ENCODE data around the gene TAGLN2. TPM values are rescaled to one million over a fixed set of nuclear protein-coding genes. Genes with fewer than 3 reads are reported as not detected.

Gene TAGLN2
- total RNA-seq, 3 donors from 2014 or later, result 338 to 362 (median 353) TPM

DNA sequence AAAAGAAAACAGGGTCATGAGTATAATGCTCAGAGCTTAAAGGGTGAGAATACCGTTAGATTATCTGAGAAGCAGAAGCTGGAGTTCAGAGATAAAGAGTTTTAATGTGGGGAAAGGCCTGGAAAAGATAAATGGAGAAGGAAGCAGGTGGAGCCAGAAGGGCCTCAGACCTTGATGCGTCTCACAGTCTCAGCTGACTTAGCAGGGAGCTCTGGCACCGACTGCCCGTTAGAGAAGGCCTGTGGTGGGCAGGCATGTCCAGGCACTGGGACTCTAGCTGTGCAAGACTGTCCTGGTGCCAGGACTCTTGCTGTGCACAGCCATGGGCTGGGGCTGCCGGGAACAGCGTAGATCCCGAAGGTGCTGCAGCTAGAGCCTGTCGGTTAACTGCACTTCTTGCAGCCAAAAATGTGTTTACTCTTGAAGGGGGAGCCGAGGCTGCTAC lies 32.5 kb upstream of the TAGLN2 start:
- no peaks in the 10 kb centered on the region for H3K9me3 Mint-ChIP-seq
- H3K4me1 Mint-ChIP-seq (ENCODE audit: low read depth), result no peaks in the 10 kb centered on the region
- DNase-seq, result no peak
- no peak overlapping the region for H3K4me3 Mint-ChIP-seq
- ATAC-seq, result no peak
- no peaks in the 10 kb centered on the region for H3K36me3 Mint-ChIP-seq (ENCODE audit: insufficient read depth)
- peaks cover 22% of the 10 kb centered on the region for H3K27me3 Mint-ChIP-seq (ENCODE audit: low read depth)

DNA sequence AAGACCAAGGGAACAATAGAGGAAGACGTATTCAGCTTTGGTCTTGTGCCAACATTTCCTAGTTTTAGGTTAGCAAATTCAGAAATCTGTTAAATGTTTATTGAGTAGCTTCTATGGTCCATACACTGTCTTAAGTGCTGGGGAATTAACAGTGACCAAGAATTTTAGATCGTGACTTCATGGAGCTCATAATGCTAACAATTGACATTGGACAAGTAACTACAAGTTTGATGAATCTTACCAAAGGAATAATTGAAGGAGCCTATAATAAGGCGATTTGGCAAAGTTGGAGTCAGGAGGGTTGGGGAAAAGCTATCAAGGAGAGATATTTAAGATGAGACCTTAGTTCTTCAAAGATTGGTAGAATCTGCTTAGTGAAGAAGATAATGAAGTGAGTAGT lies 30.1 kb upstream of the TAGLN2 start:
- Mint-ChIP-seq H3K4me1 (ENCODE audit: low read depth) (no peaks in the 10 kb centered on the region), H3K4me3 (no peak overlapping the region), H3K36me3 (ENCODE audit: insufficient read depth) (no peaks in the 10 kb centered on the region), H3K27me3 (ENCODE audit: low read depth) (peaks cover 27% of the 10 kb centered on the region), H3K9me3 (no peaks in the 10 kb centered on the region)
- ATAC-seq (no peak), DNase-seq (no peak)

DNA sequence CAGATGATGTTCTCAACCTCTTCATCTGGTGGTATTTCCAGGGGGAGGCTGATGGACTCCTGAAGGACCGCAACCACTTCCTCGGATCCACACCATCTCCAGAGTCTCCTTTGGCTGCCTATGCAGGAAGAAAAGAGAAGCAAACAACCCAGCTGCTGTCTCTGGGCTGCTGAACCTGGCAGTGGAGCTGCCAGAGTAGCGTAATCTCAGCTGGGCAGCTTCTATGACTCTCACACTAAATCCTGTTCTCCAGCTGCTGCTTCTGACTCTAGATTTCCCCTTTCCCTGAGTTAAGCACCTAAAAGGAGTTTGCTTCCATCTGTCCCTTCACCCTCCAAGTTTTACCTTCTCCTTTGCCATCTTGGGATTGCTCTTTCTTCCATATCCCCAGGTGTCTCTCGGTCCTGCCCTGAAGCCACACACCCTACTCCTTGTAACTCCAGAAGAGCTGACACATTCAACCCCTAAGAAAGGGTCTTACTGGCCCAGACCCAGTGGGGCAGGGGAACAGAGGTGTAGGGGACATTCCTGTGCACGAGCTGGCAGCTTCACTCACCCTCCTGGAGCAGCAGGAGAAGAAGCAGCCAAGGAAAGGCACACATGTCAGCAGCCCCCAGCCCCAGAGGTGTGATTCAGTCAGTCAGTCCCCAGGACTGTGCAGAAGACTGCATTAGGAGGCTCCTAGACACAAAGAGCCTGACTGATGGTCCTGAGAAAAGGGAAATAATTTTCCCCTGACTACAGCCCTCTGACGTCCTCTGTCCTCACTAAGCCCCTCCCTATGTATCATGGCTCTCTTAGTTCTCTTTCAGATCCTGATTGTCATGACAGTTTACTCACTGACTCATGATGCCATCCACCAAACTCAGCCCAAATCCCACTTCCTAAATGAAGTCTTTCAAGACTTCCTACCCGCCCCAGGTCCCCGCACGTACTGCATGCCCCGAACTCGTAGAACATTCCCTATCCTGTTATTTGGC lies 28.5 kb upstream of the TAGLN2 start, which contains the start of gene SLAMF9:
Gene SLAMF9 (minus strand): TSS at position 702 of the 980 bp plus-strand sequence. CDS start 100 bp downstream, at position 602.
- no peaks in the 10 kb centered on the region for H3K9me3 Mint-ChIP-seq
- no peak within 1 kb of the TSS for H3K4me3 Mint-ChIP-seq
- H3K27me3 Mint-ChIP-seq (ENCODE audit: low read depth), result peaks cover 20% of the 10 kb centered on the region
- no peaks in the 10 kb centered on the region for H3K36me3 Mint-ChIP-seq (ENCODE audit: insufficient read depth)
- no peaks in the 10 kb centered on the region for H3K4me1 Mint-ChIP-seq (ENCODE audit: low read depth)
- no peak for DNase-seq
- ATAC-seq, result no peak

DNA sequence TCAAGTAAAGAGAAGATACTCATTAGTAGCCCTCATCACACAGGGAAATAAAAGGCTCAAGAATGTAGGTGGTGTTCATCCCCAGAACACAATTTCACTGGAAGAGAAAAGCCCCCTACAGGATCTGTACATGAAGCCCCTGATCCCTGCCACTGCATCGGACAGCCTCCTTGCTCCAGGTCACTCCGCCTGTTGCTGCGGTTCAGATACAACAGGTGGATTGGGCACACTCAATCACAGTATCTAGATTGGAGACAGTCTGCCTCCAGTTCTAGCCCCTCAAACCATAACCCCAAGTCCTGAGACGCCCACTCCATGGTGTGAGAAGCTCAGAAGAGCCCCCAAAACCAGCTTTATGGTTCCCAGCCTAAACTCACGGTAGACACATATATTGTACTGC lies 27.6 kb upstream of the TAGLN2 start:
- Mint-ChIP-seq H3K9me3 (no peaks in the 10 kb centered on the region), H3K4me3 (no peak overlapping the region), H3K4me1 (ENCODE audit: low read depth) (no peaks in the 10 kb centered on the region), H3K27me3 (ENCODE audit: low read depth) (peaks cover 20% of the 10 kb centered on the region), H3K36me3 (ENCODE audit: insufficient read depth) (no peaks in the 10 kb centered on the region)
- no peak for ATAC-seq
- DNase-seq, result no peak

- H3K4me1 Mint-ChIP-seq (ENCODE audit: low read depth), result no peaks in the 10 kb centered on the region
- H3K9me3 Mint-ChIP-seq, result no peaks in the 10 kb centered on the region
- ATAC-seq, result no peak
- H3K36me3 Mint-ChIP-seq (ENCODE audit: insufficient read depth), result no peaks in the 10 kb centered on the region
- DNase-seq, result no peak
- no peak overlapping the region for H3K4me3 Mint-ChIP-seq
- peaks cover 19% of the 10 kb centered on the region for H3K27me3 Mint-ChIP-seq (ENCODE audit: low read depth)
These were observed 26.2 kb upstream of the TAGLN2 start for GRCh38 chr1:159951551-159951950.

DNA sequence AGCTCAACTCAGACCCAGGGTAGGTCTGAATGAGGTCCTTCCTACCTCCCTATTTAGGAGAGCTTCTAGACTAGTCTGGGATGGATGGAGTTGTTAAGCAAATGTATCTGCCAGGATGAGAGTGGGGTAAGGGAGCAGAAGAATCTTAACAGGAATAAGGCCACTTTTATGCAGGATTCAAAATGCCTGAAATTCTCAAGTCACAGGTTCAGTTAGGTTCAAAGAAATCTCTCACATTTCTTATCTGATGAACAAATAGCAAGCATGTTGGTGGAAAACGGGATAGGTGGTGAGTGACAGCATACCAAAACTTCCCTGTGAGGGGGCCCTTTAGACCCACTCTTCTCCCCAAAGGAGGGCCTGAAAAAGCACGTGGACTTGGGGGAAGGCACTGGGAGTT lies 25.7 kb upstream of the TAGLN2 start:
- no peaks in the 10 kb centered on the region for H3K9me3 Mint-ChIP-seq
- H3K27me3 Mint-ChIP-seq (ENCODE audit: low read depth), result peaks cover 18% of the 10 kb centered on the region
- H3K4me1 Mint-ChIP-seq (ENCODE audit: low read depth), result peaks cover 2% of the 10 kb centered on the region
- DNase-seq (no peak), ATAC-seq (no peak)
- no peak overlapping the region for H3K4me3 Mint-ChIP-seq
- no peaks in the 10 kb centered on the region for H3K36me3 Mint-ChIP-seq (ENCODE audit: insufficient read depth)

- Mint-ChIP-seq H3K36me3 (ENCODE audit: insufficient read depth) (no peaks in the 10 kb centered on the region), H3K4me3 (no peak overlapping the region), H3K9me3 (no peaks in the 10 kb centered on the region), H3K4me1 (ENCODE audit: low read depth) (peaks cover 6% of the 10 kb centered on the region), H3K27me3 (ENCODE audit: low read depth) (peaks cover 24% of the 10 kb centered on the region)
- ATAC-seq (no peak), DNase-seq (no peak)
These were observed 24.7 kb upstream of the TAGLN2 start for GRCh38 chr1:159949981-159950381.

DNA sequence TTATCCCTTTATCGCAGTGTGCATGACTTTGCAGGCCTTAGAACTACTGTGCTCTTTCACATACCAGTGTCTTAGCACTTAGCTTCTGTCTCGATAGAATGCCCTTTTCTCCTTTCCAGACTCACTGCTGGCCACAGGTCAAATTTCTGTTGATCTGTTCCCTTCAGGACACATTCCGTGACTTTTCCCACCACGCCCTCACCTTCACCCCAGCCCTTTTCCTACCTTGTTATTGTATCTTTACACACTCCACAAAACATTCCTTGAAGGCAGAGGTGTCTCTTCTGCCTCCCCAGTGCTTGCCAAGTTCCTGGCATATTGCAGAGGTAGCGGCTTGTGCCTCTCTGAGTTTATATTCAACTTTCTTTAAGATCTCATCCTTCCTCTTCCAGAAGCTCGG lies 23.8 kb upstream of the TAGLN2 start:
- Mint-ChIP-seq H3K4me3 (no peak overlapping the region), H3K9me3 (no peaks in the 10 kb centered on the region), H3K36me3 (ENCODE audit: insufficient read depth) (no peaks in the 10 kb centered on the region), H3K27me3 (ENCODE audit: low read depth) (peaks cover 29% of the 10 kb centered on the region), H3K4me1 (ENCODE audit: low read depth) (peaks cover 8% of the 10 kb centered on the region)
- ATAC-seq (no peak), DNase-seq (no peak)

DNA sequence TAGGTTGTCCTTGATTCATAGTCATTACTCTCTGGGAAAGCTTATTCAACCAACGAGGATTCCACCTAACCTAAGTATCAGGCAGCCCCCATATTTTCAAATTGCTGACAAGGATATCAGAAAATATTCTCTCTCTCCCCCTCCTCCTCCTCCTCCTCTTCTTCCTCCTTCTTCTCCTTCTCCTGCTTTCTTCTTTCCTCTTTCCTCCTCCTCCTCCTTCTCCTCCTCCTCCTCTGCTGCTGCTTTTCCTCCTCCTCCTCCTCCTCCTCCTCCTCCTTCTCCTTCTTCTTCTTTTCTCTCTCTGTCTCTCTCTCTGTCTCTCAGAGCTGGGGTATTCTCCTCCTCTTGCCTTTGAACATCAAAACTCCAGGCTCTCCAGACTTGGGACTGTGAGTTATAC lies 22.6 kb upstream of the TAGLN2 start:
- Mint-ChIP-seq H3K27me3 (ENCODE audit: low read depth) (peaks cover 34% of the 10 kb centered on the region), H3K36me3 (ENCODE audit: insufficient read depth) (no peaks in the 10 kb centered on the region), H3K4me3 (no peak overlapping the region), H3K4me1 (ENCODE audit: low read depth) (peaks cover 8% of the 10 kb centered on the region), H3K9me3 (no peaks in the 10 kb centered on the region)
- no peak for DNase-seq
- ATAC-seq, result no peak

- Mint-ChIP-seq H3K36me3 (ENCODE audit: insufficient read depth) (no peaks in the 10 kb centered on the region), H3K9me3 (no peaks in the 10 kb centered on the region), H3K4me3 (peak overlapping the region; percentile 71), H3K4me1 (ENCODE audit: low read depth) (peaks cover 8% of the 10 kb centered on the region), H3K27me3 (ENCODE audit: low read depth) (peaks cover 38% of the 10 kb centered on the region)
- DNase-seq (no peak), ATAC-seq (no peak)
These were observed 21.2 kb upstream of the TAGLN2 start for GRCh38 chr1:159946242-159947187.

- peak within 1 kb of the TSS; percentile 71 for H3K4me3 Mint-ChIP-seq
- peak; percentile 98 for ATAC-seq
- H3K27me3 Mint-ChIP-seq (ENCODE audit: low read depth), result peaks cover 38% of the 10 kb centered on the region
- no peaks in the 10 kb centered on the region for H3K36me3 Mint-ChIP-seq (ENCODE audit: insufficient read depth)
- H3K4me1 Mint-ChIP-seq (ENCODE audit: low read depth), result peaks cover 8% of the 10 kb centered on the region
- H3K9me3 Mint-ChIP-seq, result no peaks in the 10 kb centered on the region
- DNase-seq, result peak; percentile 77
These were observed 20.4 kb upstream of the TAGLN2 start, which contains the start of gene IGSF9 for GRCh38 chr1:159945483-159946241. Gene IGSF9, minus strand, starts transcription at chr1:159945613. Its CDS starts 2,159 bp downstream, at chr1:159943454.

DNA sequence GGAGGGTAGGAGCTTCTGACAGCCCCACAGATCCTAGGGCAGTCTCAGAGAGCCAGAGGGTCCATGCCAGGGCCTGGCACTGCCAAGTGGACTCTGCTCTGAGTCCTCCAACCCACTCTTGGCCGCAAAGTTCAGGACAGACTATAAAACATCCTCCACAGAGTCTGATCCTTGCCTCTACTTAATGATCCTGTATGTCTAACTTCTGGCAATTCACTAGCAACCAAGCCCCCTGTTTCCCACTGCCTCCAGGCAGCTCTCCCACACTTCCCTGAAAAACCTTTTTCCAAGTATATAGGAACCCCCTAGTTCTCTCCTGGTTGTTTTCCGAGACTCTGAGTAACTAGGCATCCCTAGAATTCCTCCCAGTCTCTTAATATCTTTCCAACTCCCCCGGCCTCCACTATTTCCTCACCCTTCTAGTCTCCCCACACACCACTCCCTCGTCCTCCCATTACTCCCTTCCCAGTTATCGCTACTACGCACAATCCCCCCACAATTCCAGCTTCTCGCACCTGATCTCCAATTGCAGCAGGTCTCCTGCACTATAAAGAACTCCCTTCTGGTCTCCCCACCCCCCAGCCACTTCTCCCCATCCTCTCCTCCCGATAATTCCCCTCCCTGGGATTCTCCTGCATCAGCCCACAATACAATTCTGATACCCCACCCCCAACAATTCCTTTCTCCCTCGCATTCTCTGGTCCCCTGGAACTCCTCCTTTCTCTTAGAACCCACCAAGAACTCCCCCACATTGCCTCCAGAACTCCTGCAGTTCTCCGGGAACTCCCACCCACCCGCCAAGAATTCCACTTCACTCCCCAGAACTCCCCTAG lies 19.5 kb upstream of the TAGLN2 start:
- Mint-ChIP-seq H3K36me3 (ENCODE audit: insufficient read depth) (no peaks in the 10 kb centered on the region), H3K4me1 (ENCODE audit: low read depth) (peaks cover 8% of the 10 kb centered on the region), H3K27me3 (ENCODE audit: low read depth) (peaks cover 38% of the 10 kb centered on the region), H3K4me3 (peak overlapping the region; percentile 71), H3K9me3 (no peaks in the 10 kb centered on the region)
- ATAC-seq (no peak), DNase-seq (no peak)

Measured in activated T-cell treated with anti-CD3 and anti-CD28 coated beads, Interleukin-2, amount 50 U/mL, for 4 hours (primary cell).